A549 treated with CORT108297 at 1 μM for 4 hours (cell line): ENCODE measurements around the gene HSCB. TPM values are rescaled to one million over a fixed set of nuclear protein-coding genes. Genes with fewer than 3 reads are reported as not detected.

ENCODE experiments used
- total RNA-seq: library from RNA; stranded (reverse); fragments of 200-300 nt; extraction: Qiagen RNA extraction; gene quantifications from 5 replicates; pipeline ENCODE4 v1.2.3, GENCODE V29; 2022

The HSCB gene
- 10.7 to 14.9 TPM (median 12.4 TPM) in 5 replicates for total RNA-seq

GRCh38 chr22:28741785-28742561, at the start of gene HSCB, which contains the start of gene CHEK2:
HSCB (plus strand) TSS chr22:28742039; CDS start chr22:28742096, 57 bp downstream.
CHEK2 (minus strand) TSS chr22:28741820; CDS start chr22:28734721, 7,099 bp downstream.

GRCh38 chr22:28772633-28773460, 31.0 kb downstream of the HSCB start, which contains the start of gene CCDC117:
CCDC117 (plus strand) TSS chr22:28772695; CDS start chr22:28772850, 155 bp downstream.

GRCh38 chr22:28800308-28801041, 58.6 kb downstream of the HSCB start, which contains the start of gene XBP1:
XBP1 (minus strand) TSS chr22:28800569.

Other genes starting within 250 kb of the HSCB start
- 2.2 to 3.3 TPM (median 3.0 TPM) in 5 replicates for gene TTC28, start 62.2 kb upstream of the HSCB start, total RNA-seq
- 7.5 to 11.2 TPM (median 10.1 TPM) in 5 replicates for gene CHEK2, start 219 bp upstream of the HSCB start, total RNA-seq
- 9.2 to 12.4 TPM (median 10.8 TPM) in 5 replicates for gene CCDC117, start 30.7 kb downstream of the HSCB start, total RNA-seq
- gene XBP1, start 58.5 kb downstream of the HSCB start, total RNA-seq, result 51.6 to 53.5 TPM (median 52.7 TPM) in 5 replicates
- gene ZNRF3, start 141.5 kb downstream of the HSCB start, total RNA-seq, result 4.6 to 7.5 TPM (median 6.5 TPM) in 5 replicates